Breast epithelium (tissue), 4 donors: ENCODE results near the gene COLQ. TPM values are rescaled to one million over a fixed set of nuclear protein-coding genes. Genes with fewer than 3 reads are reported as not detected.

Experiments used
- DNase-seq, 2 donors: peaks; one replicate each; pipeline ENCODE4 v3.0.0-alpha.2; 2019; ENCODE audit warnings: low spot score in 2 of 2
- H3K27ac ChIP-seq, 2 donors: fragments of 200-600 bp; sonication (generic) in 1 of 2; one replicate each; pipeline ENCODE4 v1.5.1; 2016 to 2019; ENCODE audit warnings: mild to moderate bottlenecking in 1 of 2
- H3K27me3 ChIP-seq, 2 donors: fragments of 200-600 bp; sonication (generic) in 1 of 2; one replicate each; pipeline versions ENCODE4 v1.5.1 to v1.6.0; 2017 to 2019; ENCODE audit warnings: control low read depth in 1 of 2, mild to moderate bottlenecking in 1 of 2
- H3K36me3 ChIP-seq: fragments of 200-600 bp; one replicate; pipeline ENCODE4 v1.5.1; 2019
- H3K4me1 ChIP-seq, 2 donors: fragments of 200-600 bp; sonication (generic); one replicate each; pipeline ENCODE4 v1.5.1; 2016 to 2019; ENCODE audit warnings: control low read depth in 1 of 2
- H3K4me3 ChIP-seq, 3 donors: fragments of 200-600 bp; sonication (generic); 1 replicate in 2 of 3; 2 replicates in 1 of 3; pipeline ENCODE4 v1.5.1; 2016 to 2019; ENCODE audit warnings: mild to moderate bottlenecking in 3 of 3, moderate library complexity in 2 of 3
- H3K9me3 ChIP-seq, 2 donors: fragments of 200-600 bp; sonication (generic) in 1 of 2; one replicate each; pipeline ENCODE4 v1.5.1; 2016 to 2019; ENCODE audit warnings: control low read depth in 1 of 2
- CTCF ChIP-seq, 3 donors: fragments of 450-650 bp; IDR thresholded peaks; one replicate each; pipeline ENCODE4 v1.5.1; 2016 to 2017; ENCODE audit warnings: antibody characterized with exemption in 3 of 3, mild to moderate bottlenecking in 3 of 3, moderate library complexity in 3 of 3
- POLR2A ChIP-seq: fragments of 450-650 bp; IDR thresholded peaks from one replicate; pipeline ENCODE4 v1.6.1; 2016; ENCODE audit warnings: antibody characterized with exemption, mild to moderate bottlenecking, moderate library complexity
- POLR2AphosphoS5 ChIP-seq, 3 donors: sonication (generic); formaldehyde crosslinking; IDR thresholded peaks; one replicate each; pipeline ENCODE4 v1.6.1; 2017; ENCODE audit warnings: antibody characterized with exemption in 3 of 3
- intact Hi-C: fragments of 100-400 bp; cut with DNase I; formaldehyde crosslinking; loops from one replicate; pipeline ENCODE4 v1.15.1; 2023; ENCODE audit warnings: low total_unique reads
- total RNA-seq, 3 donors: library from RNA; depleted of rRNA; stranded (reverse); fragments of >200 nt; gene quantifications; one replicate each; pipeline ENCODE4 v1.1.0, GENCODE V29; 2016

COLQ gene
- total RNA-seq, 3 donors from 2014 or later, result 1.8 to 3.3 (median 1.9) TPM

DNA sequence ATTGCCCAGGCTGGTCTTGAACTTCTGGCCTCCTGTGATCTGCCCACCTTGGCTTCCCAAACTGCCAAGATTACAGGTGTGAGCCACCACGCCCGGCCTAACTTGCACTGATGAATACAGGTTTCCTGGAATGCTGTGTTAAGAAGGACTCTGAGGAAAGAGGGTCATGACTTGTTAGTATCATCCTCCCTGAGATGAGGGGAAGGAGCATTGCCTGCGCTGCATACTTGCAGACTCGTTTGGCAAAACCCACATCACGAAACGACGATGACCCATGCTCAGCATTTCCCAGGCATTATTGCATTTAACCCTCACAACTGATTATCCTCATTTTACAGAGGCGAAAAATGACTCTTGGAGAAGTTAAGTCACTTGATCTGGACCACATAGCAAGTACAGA is 18.9 kb downstream of the COLQ start:
- no peaks in the 10 kb centered on the region for H3K36me3 ChIP-seq
- H3K27ac ChIP-seq, result no peak overlapping the region
- TF ChIP-seq CTCF (IDR thresholded peaks at IDR 0.05), result no peak
- no peak for TF ChIP-seq POLR2A
- no peak for TF ChIP-seq POLR2AphosphoS5 (IDR thresholded peaks at IDR 0.05)
- H3K4me1 ChIP-seq, result no peaks in the 10 kb centered on the region
- H3K27me3 ChIP-seq, result no peaks in the 10 kb centered on the region
- no peak for DNase-seq
- H3K4me3 ChIP-seq, result no peak overlapping the region
- intact Hi-C loops, result no loop called here
- no peaks in the 10 kb centered on the region for H3K9me3 ChIP-seq

DNA sequence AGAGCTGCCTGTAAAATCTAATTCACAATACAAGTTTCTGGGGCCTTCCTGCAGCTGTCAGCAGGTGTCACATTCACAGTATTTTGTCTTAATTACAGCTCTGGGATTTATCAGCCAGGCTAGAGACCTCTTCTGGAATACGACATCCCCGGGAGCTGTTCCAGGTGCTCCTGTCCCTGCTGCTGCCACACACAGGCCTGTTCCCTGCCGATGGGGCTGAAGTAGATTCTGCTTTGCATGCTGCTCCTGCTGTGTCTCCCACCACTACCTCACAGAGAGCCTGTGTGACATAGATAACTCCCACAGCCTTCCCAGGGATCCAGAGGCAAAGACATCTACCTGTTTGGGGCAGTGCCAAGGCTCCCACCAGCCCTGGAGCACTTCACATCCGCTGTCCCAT is 20.4 kb downstream of the COLQ start:
- H3K27me3 ChIP-seq, result no peaks in the 10 kb centered on the region
- TF ChIP-seq POLR2A, result no peak
- no peak for TF ChIP-seq POLR2AphosphoS5 (IDR thresholded peaks at IDR 0.05)
- no peak for TF ChIP-seq CTCF (IDR thresholded peaks at IDR 0.05)
- no peak overlapping the region for H3K27ac ChIP-seq
- H3K9me3 ChIP-seq, result no peaks in the 10 kb centered on the region
- H3K4me3 ChIP-seq, result no peak overlapping the region
- no peaks in the 10 kb centered on the region for H3K4me1 ChIP-seq
- intact Hi-C loops, result no loop called here
- no peak for DNase-seq
- no peaks in the 10 kb centered on the region for H3K36me3 ChIP-seq

- no peak overlapping the region for H3K27ac ChIP-seq
- no peaks in the 10 kb centered on the region for H3K4me1 ChIP-seq
- no peaks in the 10 kb centered on the region for H3K9me3 ChIP-seq
- H3K36me3 ChIP-seq, result no peaks in the 10 kb centered on the region
- TF ChIP-seq POLR2AphosphoS5 (IDR thresholded peaks at IDR 0.05) (no peak), POLR2A (no peak), CTCF (IDR thresholded peaks at IDR 0.05) (no peak)
- DNase-seq, result no peak
- intact Hi-C loops, result no loop called here
- H3K27me3 ChIP-seq, result no peaks in the 10 kb centered on the region
- no peak overlapping the region for H3K4me3 ChIP-seq
These were observed 21.3 kb downstream of the COLQ start for GRCh38 chr3:15500107-15500724.

- intact Hi-C loops, result no loop called here
- H3K4me1 ChIP-seq, result no peaks in the 10 kb centered on the region
- no peak overlapping the region for H3K27ac ChIP-seq
- no peaks in the 10 kb centered on the region for H3K36me3 ChIP-seq
- TF ChIP-seq CTCF (IDR thresholded peaks at IDR 0.05) (no peak), POLR2A (no peak), POLR2AphosphoS5 (IDR thresholded peaks at IDR 0.05) (no peak)
- DNase-seq, result no peak
- no peak overlapping the region for H3K4me3 ChIP-seq
- no peaks in the 10 kb centered on the region for H3K27me3 ChIP-seq
- no peaks in the 10 kb centered on the region for H3K9me3 ChIP-seq
These were observed 22.0 kb downstream of the COLQ start for GRCh38 chr3:15499536-15499935.

- Histone ChIP-seq H3K4me1 (no peaks in the 10 kb centered on the region), H3K36me3 (no peaks in the 10 kb centered on the region), H3K4me3 (no peak overlapping the region), H3K27me3 (no peaks in the 10 kb centered on the region), H3K9me3 (no peaks in the 10 kb centered on the region), H3K27ac (no peak overlapping the region)
- intact Hi-C loops, result no loop called here
- TF ChIP-seq POLR2AphosphoS5 (IDR thresholded peaks at IDR 0.05) (no peak), POLR2A (no peak), CTCF (IDR thresholded peaks at IDR 0.05) (no peak)
- DNase-seq, result no peak
These were observed 22.9 kb downstream of the COLQ start for GRCh38 chr3:15498431-15499214.
